ENCODE data around the gene KRT7. TPM values are rescaled to one million over a fixed set of nuclear protein-coding genes. Genes with fewer than 3 reads are reported as not detected.

KRT7 gene
- total RNA-seq, 2 experiments from 2014 or later, result not detected

- intact Hi-C loops (cut with micrococcal nuclease; ENCODE audit: unreplicated experiment), result no loop called here
- ChIA-PET CTCF (ENCODE audit: unreplicated experiment) (no interaction called here), POLR2A (interaction anchor here (0.7 kb wide), 2 partner anchors 140 to 825 kb away, joined by 3 read pairs; no protein-coding TSS in a partner anchor)
- no peaks in the 10 kb centered on the region for H3K9me2 ChIP-seq (ENCODE audit: insufficient read depth, low read length)
- no peaks in the 10 kb centered on the region for H3K4me1 ChIP-seq (ENCODE audit: insufficient read depth, low read length, poor library complexity, severe bottlenecking)
- TF ChIP-seq, protein P1, sequence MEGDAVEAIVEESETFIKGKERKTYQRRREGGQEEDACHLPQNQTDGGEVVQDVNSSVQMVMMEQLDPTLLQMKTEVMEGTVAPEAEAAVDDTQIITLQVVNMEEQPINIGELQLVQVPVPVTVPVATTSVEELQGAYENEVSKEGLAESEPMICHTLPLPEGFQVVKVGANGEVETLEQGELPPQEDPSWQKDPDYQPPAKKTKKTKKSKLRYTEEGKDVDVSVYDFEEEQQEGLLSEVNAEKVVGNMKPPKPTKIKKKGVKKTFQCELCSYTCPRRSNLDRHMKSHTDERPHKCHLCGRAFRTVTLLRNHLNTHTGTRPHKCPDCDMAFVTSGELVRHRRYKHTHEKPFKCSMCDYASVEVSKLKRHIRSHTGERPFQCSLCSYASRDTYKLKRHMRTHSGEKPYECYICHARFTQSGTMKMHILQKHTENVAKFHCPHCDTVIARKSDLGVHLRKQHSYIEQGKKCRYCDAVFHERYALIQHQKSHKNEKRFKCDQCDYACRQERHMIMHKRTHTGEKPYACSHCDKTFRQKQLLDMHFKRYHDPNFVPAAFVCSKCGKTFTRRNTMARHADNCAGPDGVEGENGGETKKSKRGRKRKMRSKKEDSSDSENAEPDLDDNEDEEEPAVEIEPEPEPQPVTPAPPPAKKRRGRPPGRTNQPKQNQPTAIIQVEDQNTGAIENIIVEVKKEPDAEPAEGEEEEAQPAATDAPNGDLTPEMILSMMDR (conservative IDR thresholded peaks at IDR 0.05; ENCODE audit: low read length), result no peak
- TF ChIP-seq EZH2phosphoT487 (IDR thresholded peaks at IDR 0.05; ENCODE audit: borderline replicate concordance, low read depth, low read length), result no peak
- no peaks in the 10 kb centered on the region for H3K36me3 ChIP-seq (ENCODE audit: insufficient read depth, low read length)
- DNase-seq (ENCODE audit: low spot score), result no peak
- H3K79me2 ChIP-seq (ENCODE audit: insufficient read depth, low read depth, low read length), result no peaks in the 10 kb centered on the region
- no peak overlapping the region for H3K4me2 ChIP-seq (ENCODE audit: low read length)
- H2AFZ ChIP-seq (ENCODE audit: low read length), result no peak overlapping the region
- H3K4me3 ChIP-seq (ENCODE audit: low read depth, low read length, poor library complexity, severe bottlenecking), result no peak overlapping the region
- H4K20me1 ChIP-seq (ENCODE audit: insufficient read depth, low read length), result no peaks in the 10 kb centered on the region
- no peaks in the 10 kb centered on the region for H3K9me3 ChIP-seq (ENCODE audit: low read length)
- no TSS peak for BruUV-seq (replicated peaks)
- H3K27ac ChIP-seq (ENCODE audit: low read depth, low read length, poor library complexity, severe bottlenecking), result no peak overlapping the region
Measured at GRCh38 chr12:52277486-52278245, 44.6 kb downstream of the KRT7 start.

- Histone ChIP-seq H2AFZ (ENCODE audit: low read length) (no peak overlapping the region), H3K9me2 (ENCODE audit: insufficient read depth, low read length) (no peaks in the 10 kb centered on the region), H3K9me3 (ENCODE audit: low read length) (no peaks in the 10 kb centered on the region), H3K4me1 (ENCODE audit: insufficient read depth, low read length, poor library complexity, severe bottlenecking) (no peaks in the 10 kb centered on the region), H3K27ac (ENCODE audit: low read depth, low read length, poor library complexity, severe bottlenecking) (no peak overlapping the region), H4K20me1 (ENCODE audit: insufficient read depth, low read length) (no peaks in the 10 kb centered on the region), H3K79me2 (ENCODE audit: insufficient read depth, low read depth, low read length) (no peaks in the 10 kb centered on the region), H3K4me2 (ENCODE audit: low read length) (no peak overlapping the region), H3K36me3 (ENCODE audit: insufficient read depth, low read length) (no peaks in the 10 kb centered on the region), H3K4me3 (ENCODE audit: low read depth, low read length, poor library complexity, severe bottlenecking) (no peak overlapping the region)
- no TSS peak for BruUV-seq (replicated peaks)
- intact Hi-C loops (cut with micrococcal nuclease; ENCODE audit: unreplicated experiment), result no loop called here
- CTCF ChIA-PET (ENCODE audit: unreplicated experiment), result interaction anchor here (0.6 to 1.1 kb wide), 3 partner anchors 50 to 149 kb away, joined by 3 to 4 read pairs (median 3); no protein-coding TSS in a partner anchor
- POLR2A ChIA-PET, result interaction anchor here (0.6 to 0.7 kb wide), 3 partner anchors 259 to 1583 kb away, joined by 3 to 4 read pairs (median 4); no protein-coding TSS in a partner anchor
- DNase-seq (ENCODE audit: low spot score), result peak; percentile 50
- TF ChIP-seq EZH2phosphoT487 (IDR thresholded peaks at IDR 0.05; ENCODE audit: borderline replicate concordance, low read depth, low read length), result no peak
- TF ChIP-seq, protein P1 (conservative IDR thresholded peaks at IDR 0.05; ENCODE audit: low read length), result peak; percentile 93
Measured at GRCh38 chr12:52278575-52279421, 45.8 kb downstream of the KRT7 start.
